GM18867 (cell line): ENCODE data around the gene ZNF496.

Experiments
- ATAC-seq: cut with Tn5 transposase; IDR thresholded peaks from one replicate; pipeline ENCODE4 v1.9.1; 2021; ENCODE audit warnings: mild to moderate bottlenecking, moderate library complexity; ENCODE audit not compliant: unreplicated experiment

ZNF496 gene

GRCh38 chr1:247330548-247331171, 1.0 kb downstream of the ZNF496 start:
- no peak for ATAC-seq

GRCh38 chr1:247329097-247329617, 2.5 kb downstream of the ZNF496 start:
- no peak for ATAC-seq

GRCh38 chr1:247328311-247328710, 3.4 kb downstream of the ZNF496 start:
- ATAC-seq = no peak

GRCh38 chr1:247326411-247327130, 5.1 kb downstream of the ZNF496 start:
- no peak for ATAC-seq

GRCh38 chr1:247324923-247325322, 6.7 kb downstream of the ZNF496 start:
- ATAC-seq = no peak

- ATAC-seq = no peak
Observed at GRCh38 chr1:247324204-247324787, 7.4 kb downstream of the ZNF496 start.

GRCh38 chr1:247322849-247323586, 8.6 kb downstream of the ZNF496 start:
- ATAC-seq = no peak

GRCh38 chr1:247322442-247322841, 9.2 kb downstream of the ZNF496 start:
- ATAC-seq = no peak

GRCh38 chr1:247317702-247318101, 14.0 kb downstream of the ZNF496 start:
- no peak for ATAC-seq

GRCh38 chr1:247316590-247317197, 15.0 kb downstream of the ZNF496 start:
- no peak for ATAC-seq

- ATAC-seq = no peak
Observed at GRCh38 chr1:247304031-247304430, 27.6 kb downstream of the ZNF496 start.

- ATAC-seq = no peak
Observed at GRCh38 chr1:247303216-247303615, 28.5 kb downstream of the ZNF496 start.

GRCh38 chr1:247301176-247301540, 30.5 kb downstream of the ZNF496 start:
- no peak for ATAC-seq

GRCh38 chr1:247300491-247301175, 31.0 kb downstream of the ZNF496 start:
- ATAC-seq = no peak

GRCh38 chr1:247299723-247300381, 31.8 kb downstream of the ZNF496 start:
- ATAC-seq = no peak

GRCh38 chr1:247298701-247299100, 33.0 kb downstream of the ZNF496 start:
- ATAC-seq = no peak

- ATAC-seq = no peak
Observed at GRCh38 chr1:247298124-247298481, 33.6 kb downstream of the ZNF496 start.

GRCh38 chr1:247297263-247298123, 34.2 kb downstream of the ZNF496 start:
- no peak for ATAC-seq

GRCh38 chr1:247296599-247297180, 35.0 kb downstream of the ZNF496 start:
- no peak for ATAC-seq
